Kidney (tissue), 14 donors: ENCODE results near the gene LIX1L. TPM values are rescaled to one million over a fixed set of nuclear protein-coding genes. Genes with fewer than 3 reads are reported as not detected.

Experiments
- DNase-seq, 5 donors: peaks; one replicate each; pipeline ENCODE4 v3.0.0-alpha.2; 2013 to 2020
- FAIRE-seq: peaks from 2 replicates; lab custom pipeline; 2012; peaks lifted over from hg19 to GRCh38; lab: Jason Lieb, UNC
- H3K27ac ChIP-seq, 2 donors: one replicate each; pipeline ENCODE4 v1.7.0; 2013; ENCODE audit warnings: low read depth in 2 of 2, low read length in 2 of 2, inconsistent platforms in 1 of 2
- H3K27me3 ChIP-seq: one replicate; pipeline ENCODE4 v1.7.1; 2013; ENCODE audit warnings: low read length, inconsistent platforms; ENCODE audit not compliant: control insufficient read depth, insufficient read depth
- H3K36me3 ChIP-seq, 3 donors: one replicate each; pipeline versions ENCODE4 v1.7.0 to v1.7.1; 2013; ENCODE audit warnings: low read length in 3 of 3, control low read depth in 1 of 3, inconsistent platforms in 1 of 3; ENCODE audit not compliant: insufficient read depth in 3 of 3, control insufficient read depth in 2 of 3
- H3K4me1 ChIP-seq, 3 donors: one replicate each; pipeline versions ENCODE4 v1.7.0 to v1.7.1; 2013; ENCODE audit warnings: low read length in 3 of 3, inconsistent platforms in 1 of 3, low read depth in 1 of 3; ENCODE audit not compliant: control insufficient read depth in 2 of 3, insufficient read depth in 2 of 3
- H3K4me3 ChIP-seq, 3 donors: one replicate each; pipeline versions ENCODE4 v1.7.0 to v1.8.1; 2013; ENCODE audit warnings: low read length in 3 of 3, control low read depth in 1 of 3, inconsistent platforms in 1 of 3
- H3K9ac ChIP-seq, 3 donors: one replicate each; pipeline versions ENCODE4 v1.7.0 to v1.7.1; 2013; ENCODE audit warnings: low read length in 3 of 3, control low read depth in 1 of 3, inconsistent platforms in 1 of 3
- H3K9me3 ChIP-seq, 3 donors: one replicate each; pipeline versions ENCODE4 v1.7.0 to v1.7.1; 2013; ENCODE audit warnings: low read length in 3 of 3, control low read depth in 1 of 3, inconsistent platforms in 1 of 3; ENCODE audit not compliant: control insufficient read depth in 2 of 3, insufficient read depth in 1 of 3
- CTCF ChIP-seq: IDR thresholded peaks from 3 replicates; pipeline ENCODE4 v1.5.1; 2012; ENCODE audit warnings: mild to moderate bottlenecking, moderate library complexity, borderline replicate concordance; ENCODE audit not compliant: insufficient read depth; ENCODE audit errors: extremely low read depth
- intact Hi-C: fragments of 100-400 bp; cut with DNase I; formaldehyde crosslinking; loops from one replicate; pipeline ENCODE4 v1.11.1; 2022
- polyA plus RNA-seq: library from polyadenylated mRNA; stranded (reverse); fragments of 350-450 nt; fragmentation: Illumina TruSeq; extraction: RNeasy Lipid Tissue Mini Kit (QIAGEN cat#74804); gene quantifications from one replicate; pipeline ENCODE4 v1.2.3, GENCODE V29; 2014; ENCODE audit warnings: low read depth, low replicate concordance; ENCODE audit not compliant: insufficient read depth
- total RNA-seq: library from RNA; stranded (reverse); fragmentation: NEBNext Ultra II Directional; extraction: Animal tissue kit (Norgen Biotek cat#: 25700); gene quantifications from one replicate; pipeline ENCODE4 v1.2.1, GENCODE V29; 2021
- donor health status: control.
- donor health status: control.
- donor health status: control.
- donor health status: control.
- donor health status: control.
- donor health status: DM: yes; HTN: yes; CAD: no.
- donor health status: Normal renal cell carcinoma (clear cell type).

LIX1L gene
- total and polyA plus RNA-seq, 2 donors from 2014 or later = 10.0 to 27.8 TPM

- no peaks in the 10 kb centered on the region for H3K9me3 ChIP-seq
- no peaks in the 10 kb centered on the region for H3K36me3 ChIP-seq
- H3K27ac ChIP-seq = peak overlapping the region; percentile 77 to 86
- peak overlapping the region; percentile 73 to 75 (median 74) for H3K4me3 ChIP-seq
- H3K27me3 ChIP-seq = no peaks in the 10 kb centered on the region
- peak; percentile 2 for TF ChIP-seq CTCF
- no peak for FAIRE-seq
- H3K4me1 ChIP-seq = peaks cover 6 to 32% (median 15%) of the 10 kb centered on the region in 3 donors
- intact Hi-C loops = no loop called here
- peak overlapping the region; percentile 62 to 86 (median 72) for H3K9ac ChIP-seq
- DNase-seq = peak; percentile 84 to 95 (median 92)
These were observed 2.8 kb upstream of the LIX1L start for GRCh38 chr1:145960468-145961108.

- no peaks in the 10 kb centered on the region for H3K9me3 ChIP-seq
- peaks cover 6 to 35% (median 15%) of the 10 kb centered on the region in 3 donors for H3K4me1 ChIP-seq
- H3K4me3 ChIP-seq = peak overlapping the region in 2 of 3 donors; percentile 73 to 75
- intact Hi-C loops = no loop called here
- no peaks in the 10 kb centered on the region for H3K27me3 ChIP-seq
- no peak for TF ChIP-seq CTCF
- no peak for DNase-seq
- no peak for FAIRE-seq
- H3K36me3 ChIP-seq = no peaks in the 10 kb centered on the region
- peak overlapping the region in 1 of 3 donors; percentile 35 for H3K9ac ChIP-seq
- H3K27ac ChIP-seq = no peak overlapping the region
These were observed 2.2 kb upstream of the LIX1L start for GRCh38 chr1:145959957-145960467.

- Histone ChIP-seq H3K4me1 (peaks cover 6 to 34% (median 15%) of the 10 kb centered on the region in 3 donors), H3K4me3 (no peak overlapping the region), H3K36me3 (no peaks in the 10 kb centered on the region), H3K27me3 (no peaks in the 10 kb centered on the region), H3K27ac (no peak overlapping the region), H3K9ac (no peak overlapping the region), H3K9me3 (no peaks in the 10 kb centered on the region)
- no peak for TF ChIP-seq CTCF
- intact Hi-C loops = no loop called here
- FAIRE-seq (no peak), DNase-seq (no peak)
These were observed 1.5 kb upstream of the LIX1L start for GRCh38 chr1:145959333-145959732.
